ENCODE results near the gene PLCB2.

PLCB2 gene

GRCh38 chr15:40323953-40324937 is 16.5 kb upstream of the PLCB2 start:
- DNase-seq: no peak

GRCh38 chr15:40323239-40323952 is 15.7 kb upstream of the PLCB2 start, which contains the start of gene INAFM2:
Gene INAFM2, plus strand, starts transcription at chr15:40323692. Its CDS starts 364 bp downstream, at chr15:40324056.
- DNase-seq: peak; percentile 76

- no peak for DNase-seq
Measured at GRCh38 chr15:40322531-40323238, 14.9 kb upstream of the PLCB2 start.

- no peak for DNase-seq
Measured at GRCh38 chr15:40320931-40321371, 13.2 kb upstream of the PLCB2 start.

GRCh38 chr15:40320409-40320808 is 12.7 kb upstream of the PLCB2 start:
- DNase-seq: no peak

DNA sequence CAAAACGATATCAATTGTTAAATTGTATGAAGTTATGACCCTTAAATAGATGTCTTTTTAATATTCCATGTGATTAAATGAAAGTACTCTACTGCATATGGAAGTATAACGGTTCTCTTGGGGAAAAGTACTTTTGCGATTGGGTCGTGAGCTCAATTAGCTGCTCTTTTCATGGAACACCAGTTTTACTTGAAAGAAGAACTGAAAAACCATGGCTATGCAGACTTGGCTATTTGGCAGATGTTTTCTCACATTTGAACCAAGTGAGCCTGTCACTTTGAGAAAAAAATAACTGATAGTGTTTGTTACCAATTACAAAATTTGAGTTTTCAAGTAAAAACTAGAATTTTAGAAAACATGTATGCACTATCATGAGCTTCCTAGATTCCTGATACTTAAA is 9.8 kb upstream of the PLCB2 start:
- no peak for DNase-seq

DNA sequence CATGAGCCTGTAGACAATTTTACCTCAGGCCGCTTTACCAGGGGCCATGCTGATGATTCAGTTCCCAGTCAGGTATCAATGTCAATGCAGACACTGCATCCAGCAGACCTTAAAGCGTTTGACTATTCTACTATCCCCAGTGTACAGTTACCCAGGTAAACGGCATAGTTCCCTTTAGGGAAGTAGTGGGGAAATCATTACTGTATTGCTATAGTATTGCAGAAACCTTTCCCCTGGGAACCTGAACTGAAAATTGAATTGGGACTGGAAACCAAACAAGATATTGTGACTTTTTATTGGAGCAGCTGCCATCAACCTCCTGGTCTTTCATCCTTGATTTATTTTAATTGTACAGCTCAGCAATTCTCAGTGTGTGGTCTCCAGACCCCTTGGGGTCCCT is 9.2 kb upstream of the PLCB2 start:
- no peak for DNase-seq

GRCh38 chr15:40314723-40315276 is 7.1 kb upstream of the PLCB2 start:
- DNase-seq: no peak

DNA sequence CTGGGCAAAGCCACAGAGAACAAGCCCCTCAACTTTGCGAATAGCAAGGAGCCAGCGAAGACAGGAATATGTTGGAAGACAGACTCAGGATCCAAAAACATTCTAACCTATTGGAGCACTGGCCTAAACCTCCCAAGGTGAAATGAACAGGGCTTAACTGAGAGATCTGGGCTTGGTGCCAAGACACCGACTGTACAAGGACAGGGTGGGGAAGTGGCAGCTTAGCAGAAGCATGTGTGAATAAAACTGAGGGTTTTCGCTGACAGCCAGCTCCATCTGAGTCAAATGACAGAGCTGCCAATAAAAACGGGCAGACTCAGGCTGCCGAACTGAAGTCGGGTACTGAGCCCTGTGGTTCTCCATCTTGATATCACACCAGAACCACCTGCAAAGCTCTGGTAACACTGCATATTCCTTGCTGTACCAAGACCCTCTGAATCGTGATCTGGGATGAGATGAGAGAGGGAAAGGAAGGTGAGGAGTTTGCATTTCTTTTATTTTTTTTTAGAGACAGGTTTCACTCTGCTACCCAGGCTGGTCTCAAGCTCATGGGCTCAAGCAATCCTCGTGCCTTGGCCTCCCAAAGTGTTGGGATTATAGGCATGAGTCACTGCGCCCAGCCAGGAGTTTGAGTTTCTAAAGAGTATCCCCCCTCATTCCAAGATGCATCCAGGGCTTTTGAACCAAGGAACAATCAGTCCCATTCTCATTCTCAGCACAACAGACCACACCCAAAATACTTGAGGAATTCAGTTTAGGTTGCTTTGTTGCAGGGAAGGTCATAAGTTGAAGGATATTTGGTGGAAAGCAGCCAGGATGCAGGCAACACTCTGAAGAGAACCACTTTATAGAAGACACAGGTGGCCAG is 6.0 kb upstream of the PLCB2 start:
- DNase-seq: no peak

DNA sequence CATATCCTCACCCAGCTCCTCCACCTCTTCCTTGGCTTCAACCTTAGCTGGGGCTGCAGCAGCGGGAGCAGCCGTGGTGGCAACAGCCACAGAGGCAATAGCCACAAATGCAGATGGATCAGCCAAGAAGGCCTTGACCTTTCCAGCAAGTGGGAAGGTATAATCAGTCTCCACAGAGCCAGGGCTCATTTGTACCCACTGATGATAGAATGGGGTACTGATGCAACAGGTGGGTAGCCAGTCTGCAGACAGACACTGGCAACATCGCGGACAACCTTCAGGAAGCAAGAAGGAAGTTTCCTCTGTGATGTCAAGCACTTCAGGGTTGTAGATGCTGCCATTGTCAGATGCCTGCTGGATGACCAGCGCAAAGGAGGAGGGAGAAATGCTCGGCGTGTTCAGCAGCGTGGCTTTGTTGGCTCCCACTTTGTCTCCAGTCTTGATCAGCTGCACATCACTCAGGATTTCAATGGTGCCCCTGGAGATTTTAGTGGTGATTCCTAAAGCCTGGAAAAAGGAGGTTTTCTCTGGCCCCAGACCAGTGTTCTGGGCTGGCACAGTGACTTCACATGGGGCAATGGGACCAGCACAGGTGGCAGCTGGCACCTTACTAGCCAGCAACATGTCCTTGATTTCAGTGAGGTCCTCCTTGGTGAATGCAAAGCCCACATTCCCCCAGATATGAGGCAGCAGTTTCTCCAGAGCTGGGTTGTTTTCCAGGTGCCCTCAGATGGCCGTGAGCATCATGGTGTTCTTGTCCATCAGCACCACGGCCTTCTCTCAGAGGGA is 4.8 kb upstream of the PLCB2 start:
- no peak for DNase-seq

- no peak for DNase-seq
Measured at GRCh38 chr15:40310993-40311392, 3.3 kb upstream of the PLCB2 start.

GRCh38 chr15:40310001-40310959 is 2.5 kb upstream of the PLCB2 start:
- no peak for DNase-seq

GRCh38 chr15:40309344-40309862 is 1.7 kb upstream of the PLCB2 start:
- DNase-seq: no peak

- no peak for DNase-seq
Measured at GRCh38 chr15:40306908-40307307, 827 bp downstream of the PLCB2 start.

- DNase-seq: no peak
Measured at GRCh38 chr15:40306371-40306770, 1.4 kb downstream of the PLCB2 start.

DNA sequence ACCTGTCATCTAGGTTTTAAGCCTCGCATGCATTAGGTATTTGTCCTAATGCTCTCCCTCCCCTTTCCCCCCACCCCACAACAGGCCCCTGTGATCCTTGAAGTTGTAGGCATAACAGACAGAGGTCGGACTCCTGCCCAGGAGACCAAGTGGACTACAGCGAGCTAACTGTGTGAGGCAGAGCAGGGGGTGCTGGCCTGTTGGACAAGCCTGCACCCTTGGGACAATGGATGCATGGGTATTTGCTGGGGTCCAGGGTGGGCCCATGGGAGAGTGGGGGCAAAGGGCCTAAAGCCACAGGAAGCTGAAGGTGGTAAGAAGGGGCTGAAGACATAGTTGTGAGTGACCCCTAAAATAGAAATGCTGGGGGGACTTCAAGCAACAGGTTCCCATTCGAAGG is 2.5 kb downstream of the PLCB2 start:
- DNase-seq: no peak

DNA sequence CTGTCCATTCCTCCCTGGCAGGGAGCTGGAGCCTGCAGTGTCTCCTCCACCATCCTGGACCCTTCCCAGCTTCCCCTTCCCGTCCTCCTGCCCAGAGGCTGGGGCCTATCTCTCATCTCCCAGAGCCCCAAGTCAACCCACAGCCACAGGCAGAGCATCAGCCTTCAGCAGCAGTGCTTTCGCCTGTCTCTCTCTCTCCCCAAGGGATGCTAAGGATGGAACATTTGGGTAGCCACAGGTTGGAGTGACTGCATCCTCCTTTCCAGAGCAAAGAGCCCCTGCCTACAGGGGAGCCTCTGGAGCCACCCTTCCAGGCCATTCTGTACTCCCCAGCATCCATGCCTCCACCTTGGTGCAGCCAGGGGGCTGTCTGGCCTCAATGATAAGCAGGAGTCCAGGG is 4.2 kb downstream of the PLCB2 start:
- no peak for DNase-seq

DNA sequence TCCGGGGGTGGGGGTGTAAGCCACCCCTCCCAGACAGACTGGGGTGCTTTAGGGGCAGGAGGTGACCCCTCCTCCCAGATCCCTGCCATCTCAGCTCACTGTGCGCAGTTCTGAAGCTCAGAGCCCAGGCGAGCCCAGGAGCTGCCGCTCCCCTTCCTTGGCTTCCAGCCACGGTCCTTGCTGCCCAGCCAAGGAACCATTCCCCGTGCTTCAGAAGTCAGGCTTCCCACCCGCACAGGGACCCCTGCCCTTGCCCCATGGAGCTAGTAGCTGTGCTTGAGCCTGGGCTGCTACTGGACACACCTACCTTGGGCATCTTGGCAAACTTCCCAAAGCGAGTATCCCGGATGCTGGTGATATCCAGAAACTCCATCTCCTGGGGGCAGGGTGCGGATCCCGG is 4.8 kb downstream of the PLCB2 start:
- DNase-seq: no peak

GRCh38 chr15:40302288-40302886 is 5.3 kb downstream of the PLCB2 start:
- DNase-seq: no peak

Measured in SIG-M5 (cell line).